Right ventricle myocardium superior (tissue), 1 donor: Measurements from ENCODE around the gene AAK1. TPM values are rescaled to one million over a fixed set of nuclear protein-coding genes. Genes with fewer than 3 reads are reported as not detected.
"Not testable (repeated sequence)": the region's sequence is repeated elsewhere in the genome, so short reads cannot be mapped to it uniquely, and the experiment has no call there.

Source experiments
- ATAC-seq: fragments of 200-7000 bp; cut with Tn5 transposase; one replicate; pipeline ENCODE4 v1.9.1; 2020; ENCODE audit warnings: mild to moderate bottlenecking; ENCODE audit not compliant: poor library complexity
- DNase-seq: peaks from one replicate; pipeline ENCODE4 v3.0.0-alpha.2; 2020
- intact Hi-C: fragments of 100-400 bp; cut with DNase I; formaldehyde crosslinking; loops from one replicate; pipeline ENCODE4 v1.11.2; 2022
- long read RNA-seq: library from polyadenylated mRNA; unstranded; transcript quantifications from one replicate; pipeline ENCODE4 v2.0.0, GENCODE V29; 2021
- total RNA-seq: library from RNA; stranded (reverse); fragmentation: NEBNext Ultra II Directional; extraction: Animal tissue kit (Norgen Biotek cat#: 25700); gene quantifications from one replicate; pipeline ENCODE4 v1.2.1, GENCODE V29; 2021
- donor health status: DM: no; HTN: yes; CAD: no; lungs with severe emphysema.

Gene AAK1
- 87.2 TPM for total RNA-seq
- long read RNA-seq, transcript AAK1-208 (2 exons, 453 nt): major isoform, 5 of 16 reads
- long read RNA-seq, partial matches to known transcripts: 0 of 16 reads
- long read RNA-seq, other reads (novel, unspliced or antisense): 11 of 16 reads

GRCh38 chr2:69643602-69644505 lies at the start of gene AAK1:
Gene AAK1 (minus strand): TSS chr2:69643739. CDS start chr2:69643040, 699 bp downstream.
- intact Hi-C loops: loop anchor here (5.0 to 10.0 kb wide), 2 partner anchors 71 to 82 kb away; no protein-coding TSS in a partner anchor
- DNase-seq (peak; percentile 95), ATAC-seq (peak; percentile 95)

GRCh38 chr2:69692424-69692823 lies 48.9 kb upstream of the AAK1 start:
- intact Hi-C loops: no loop called here
- ATAC-seq: no peak
- DNase-seq: no peak

GRCh38 chr2:69689969-69690368 lies 46.4 kb upstream of the AAK1 start:
- DNase-seq (no peak), ATAC-seq (no peak)
- intact Hi-C loops: no loop called here

- no peak for DNase-seq
- ATAC-seq: no peak
- intact Hi-C loops: no loop called here
Observed at GRCh38 chr2:69689466-69689865, 45.9 kb upstream of the AAK1 start.

- ATAC-seq: no peak
- no peak for DNase-seq
- intact Hi-C loops: no loop called here
Observed at GRCh38 chr2:69687971-69688611, 44.6 kb upstream of the AAK1 start.

- ATAC-seq (no peak), DNase-seq (no peak)
- intact Hi-C loops: no loop called here
Observed at GRCh38 chr2:69686813-69687212, 43.3 kb upstream of the AAK1 start.

GRCh38 chr2:69685321-69686048 lies 41.9 kb upstream of the AAK1 start:
- intact Hi-C loops: no loop called here
- ATAC-seq: no peak

GRCh38 chr2:69683170-69683971 lies 39.8 kb upstream of the AAK1 start:
- intact Hi-C loops: no loop called here

More at GRCh38 chr2:69685321-69686048, 41.9 kb upstream of the AAK1 start:
- no peak for DNase-seq

GRCh38 chr2:69682525-69682924 lies 39.0 kb upstream of the AAK1 start:
- DNase-seq (no peak), ATAC-seq (no peak)
- intact Hi-C loops: no loop called here

More at GRCh38 chr2:69683170-69683971, 39.8 kb upstream of the AAK1 start:
- ATAC-seq: peak; percentile 83
- DNase-seq: no peak

GRCh38 chr2:69680001-69680675 lies 36.6 kb upstream of the AAK1 start:
- no peak for DNase-seq
- ATAC-seq: no peak
- intact Hi-C loops: no loop called here

- ATAC-seq (no peak), DNase-seq (no peak)
- intact Hi-C loops: no loop called here
Observed at GRCh38 chr2:69677914-69678313, 34.4 kb upstream of the AAK1 start.

- intact Hi-C loops: no loop called here
- DNase-seq: no peak
- no peak for ATAC-seq
Observed at GRCh38 chr2:69676146-69676545, 32.6 kb upstream of the AAK1 start.

GRCh38 chr2:69674316-69674670 lies 30.8 kb upstream of the AAK1 start:
- intact Hi-C loops: no loop called here
- ATAC-seq (peak; percentile 85), DNase-seq (no peak)

- intact Hi-C loops, DNase-seq, ATAC-seq: not testable (repeated sequence)
Observed at GRCh38 chr2:69673098-69673497, 29.6 kb upstream of the AAK1 start.

- ATAC-seq: no peak
- DNase-seq: no peak
- intact Hi-C loops: no loop called here
Observed at GRCh38 chr2:69669666-69670065, 26.1 kb upstream of the AAK1 start.

- ATAC-seq (no peak), DNase-seq (no peak)
- intact Hi-C loops: no loop called here
Observed at GRCh38 chr2:69668598-69668997, 25.1 kb upstream of the AAK1 start.

- intact Hi-C loops: no loop called here
- no peak for ATAC-seq
- no peak for DNase-seq
Observed at GRCh38 chr2:69667805-69668382, 24.4 kb upstream of the AAK1 start.
